Activated T-cell treated with anti-CD3 and anti-CD28 coated beads, Interleukin-2, amount 50 U/mL, for 72 hours (primary cell): ENCODE measurements around the gene FHIT. TPM values are rescaled to one million over a fixed set of nuclear protein-coding genes. Genes with fewer than 3 reads are reported as not detected.
A peak's percentile ranks its signal among the peaks of the same experiment; 100 is the strongest.
"Not testable (repeated sequence)": the region's sequence is repeated elsewhere in the genome, so short reads cannot be mapped to it uniquely, and the experiment has no call there.

ENCODE experiments used
- ATAC-seq, 2 donors: fragments of 150-1000 bp; cut with Tn5 transposase; replicated peaks in 1 of 2; 2 replicates each; pipeline ENCODE4 v1.10.0; 2021; ENCODE audit warnings: moderate library complexity in 2 of 2, mild to moderate bottlenecking in 1 of 2
- DNase-seq, 2 donors: peaks; one replicate each; pipeline ENCODE4 v3.0.0; 2021 to 2022; ENCODE audit warnings: mixed read lengths in 1 of 2
- H3K27ac Mint-ChIP-seq: one replicate; pipeline ENCODE4 v1.8.0; 2022; ENCODE audit warnings: mild to moderate bottlenecking, moderate library complexity, mixed read lengths
- H3K27me3 Mint-ChIP-seq: one replicate; pipeline ENCODE4 v1.8.0; 2022; ENCODE audit warnings: low read depth, mixed read lengths
- H3K36me3 Mint-ChIP-seq, 2 donors: one replicate each; pipeline ENCODE4 v1.8.0; 2022; ENCODE audit warnings: mixed read lengths in 2 of 2, mild to moderate bottlenecking in 1 of 2; ENCODE audit not compliant: insufficient read depth in 2 of 2
- H3K4me1 Mint-ChIP-seq: one replicate; pipeline ENCODE4 v1.8.0; 2022; ENCODE audit warnings: low read depth, mixed read lengths
- H3K4me3 Mint-ChIP-seq, 2 donors: one replicate each; pipeline ENCODE4 v1.8.0; 2022; ENCODE audit warnings: mild to moderate bottlenecking in 2 of 2, mixed read lengths in 2 of 2, moderate library complexity in 2 of 2
- H3K9me3 Mint-ChIP-seq, 2 donors: one replicate each; pipeline ENCODE4 v1.8.0; 2022; ENCODE audit warnings: mixed read lengths in 2 of 2
- total RNA-seq, 2 donors: library from RNA; stranded (reverse); gene quantifications; one replicate each; pipeline ENCODE4 v1.2.3, GENCODE V29; 2022

Gene FHIT
- total RNA-seq, 2 donors from 2014 or later: 48.2 to 54.9 TPM

GRCh38 chr3:59968513-59969045, 1282.7 kb downstream of the FHIT start:
- Mint-ChIP-seq H3K4me1 (peaks cover 15% of the 10 kb centered on the region), H3K27me3 (no peaks in the 10 kb centered on the region), H3K27ac (no peak overlapping the region)

DNA sequence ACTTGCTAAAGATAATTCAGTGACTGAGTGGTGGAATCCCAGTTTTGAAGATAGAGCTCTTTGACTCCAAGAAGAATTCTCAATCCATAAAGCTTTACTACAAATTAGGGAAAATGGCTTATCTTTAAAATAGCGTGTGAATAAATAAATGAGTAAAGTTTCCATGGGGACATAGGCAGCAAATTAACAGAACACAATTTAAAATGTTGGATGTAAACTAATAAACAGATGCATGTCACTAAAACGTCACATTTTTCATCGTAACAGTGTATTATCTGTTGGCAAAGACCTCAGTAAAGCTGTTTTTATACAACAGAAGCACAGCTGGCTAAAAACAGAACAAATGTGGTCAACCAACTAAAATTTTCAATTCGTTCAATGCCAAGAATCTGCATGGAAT, 1287.6 kb downstream of the FHIT start:
- Mint-ChIP-seq H3K27ac (no peak overlapping the region), H3K4me3 (no peak overlapping the region), H3K36me3 (peaks cover 16 to 22% of the 10 kb centered on the region in 2 donors), H3K4me1 (peaks cover 31% of the 10 kb centered on the region), H3K27me3 (no peaks in the 10 kb centered on the region), H3K9me3 (peaks cover 8 to 9% of the 10 kb centered on the region in 2 donors)
- ATAC-seq (no peak), DNase-seq (no peak)

More at GRCh38 chr3:59968513-59969045, 1282.7 kb downstream of the FHIT start:
- DNase-seq (no peak), ATAC-seq (no peak)
- peaks cover 11% of the 10 kb centered on the region in 2 donors for H3K36me3 Mint-ChIP-seq
- peaks cover 8% of the 10 kb centered on the region in 2 donors for H3K9me3 Mint-ChIP-seq
- no peak overlapping the region for H3K4me3 Mint-ChIP-seq

GRCh38 chr3:59957150-59957549, 1294.1 kb downstream of the FHIT start:
- DNase-seq (no peak), ATAC-seq (no peak)
- H3K27ac Mint-ChIP-seq: peak overlapping the region; percentile 1
- no peaks in the 10 kb centered on the region for H3K27me3 Mint-ChIP-seq
- H3K4me3 Mint-ChIP-seq: peak overlapping the region in 1 of 2 donors; percentile 34
- peaks cover 33 to 39% of the 10 kb centered on the region in 2 donors for H3K36me3 Mint-ChIP-seq
- peaks cover 64% of the 10 kb centered on the region for H3K4me1 Mint-ChIP-seq
- peaks cover 11 to 17% of the 10 kb centered on the region in 2 donors for H3K9me3 Mint-ChIP-seq

- Mint-ChIP-seq H3K27ac (no peak overlapping the region), H3K4me3 (no peak overlapping the region), H3K4me1 (peaks cover 44% of the 10 kb centered on the region), H3K9me3 (peaks cover 14 to 20% of the 10 kb centered on the region in 2 donors), H3K27me3 (no peaks in the 10 kb centered on the region), H3K36me3 (peaks cover 28 to 41% of the 10 kb centered on the region in 2 donors)
- ATAC-seq (peak; percentile 77 to 89), DNase-seq (no peak)
Observed at GRCh38 chr3:59953104-59953503, 1298.1 kb downstream of the FHIT start.

DNA sequence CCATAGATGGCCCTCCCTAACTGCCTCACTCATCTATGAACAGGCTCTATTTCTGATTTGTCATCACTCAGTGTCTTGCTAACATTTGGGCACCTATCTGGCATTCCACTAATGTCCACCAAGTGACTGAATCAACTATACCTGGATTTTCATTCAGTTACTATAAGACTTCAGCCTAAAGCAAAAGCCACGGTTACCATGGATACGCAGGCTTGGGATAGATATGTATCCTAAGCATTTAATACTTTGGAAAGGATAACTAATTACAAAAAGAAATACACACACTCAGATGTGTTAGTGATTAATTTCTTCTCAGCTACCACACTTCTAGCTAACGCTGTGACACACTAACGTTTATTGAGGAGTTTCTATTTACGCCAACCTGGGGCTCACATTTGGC, 1301.9 kb downstream of the FHIT start:
- Mint-ChIP-seq H3K27ac (peak overlapping the region; percentile 12), H3K36me3 (peaks cover 20 to 27% of the 10 kb centered on the region in 2 donors), H3K9me3 (peaks cover 8 to 14% of the 10 kb centered on the region in 2 donors), H3K4me3 (no peak overlapping the region), H3K27me3 (no peaks in the 10 kb centered on the region), H3K4me1 (peaks cover 30% of the 10 kb centered on the region)
- no peak for DNase-seq
- ATAC-seq: no peak

DNA sequence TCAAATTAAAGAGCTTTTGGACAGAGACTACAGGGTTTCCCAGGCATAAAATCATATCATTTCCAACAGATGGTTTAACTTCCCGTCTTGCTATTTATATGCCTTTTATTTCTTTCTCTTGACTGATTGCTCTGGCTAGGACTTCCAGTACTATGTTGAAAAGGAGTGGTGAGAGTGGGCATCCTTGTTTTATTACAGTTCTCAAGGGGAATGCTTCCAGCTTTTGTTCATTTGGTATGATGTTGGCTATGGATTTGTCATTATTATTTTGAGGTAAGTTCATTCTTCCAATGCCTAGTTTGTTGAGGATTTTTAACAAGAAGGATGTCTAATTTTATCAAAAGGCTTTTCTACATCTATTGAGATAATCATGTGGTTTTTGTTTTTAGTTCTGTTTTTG, 1304.9 kb downstream of the FHIT start:
- Mint-ChIP-seq H3K27me3 (no peaks in the 10 kb centered on the region), H3K36me3 (peaks cover 7 to 13% of the 10 kb centered on the region in 2 donors)

GRCh38 chr3:59940718-59941117, 1310.5 kb downstream of the FHIT start:
- no peaks in the 10 kb centered on the region for H3K9me3 Mint-ChIP-seq
- peaks cover 63% of the 10 kb centered on the region for H3K4me1 Mint-ChIP-seq
- no peaks in the 10 kb centered on the region for H3K36me3 Mint-ChIP-seq
- ATAC-seq (no peak), DNase-seq (no peak)
- H3K27ac Mint-ChIP-seq: no peak overlapping the region
- H3K27me3 Mint-ChIP-seq: no peaks in the 10 kb centered on the region
- peak overlapping the region; percentile 3 to 56 for H3K4me3 Mint-ChIP-seq

More for the DNA sequence above, 1304.9 kb downstream of the FHIT start:
- no peak overlapping the region for H3K27ac Mint-ChIP-seq
- peaks cover 17% of the 10 kb centered on the region for H3K4me1 Mint-ChIP-seq
- ATAC-seq: no peak
- H3K4me3 Mint-ChIP-seq: no peak overlapping the region
- DNase-seq: no peak
- H3K9me3 Mint-ChIP-seq: peaks cover 3 to 6% of the 10 kb centered on the region in 2 donors

DNA sequence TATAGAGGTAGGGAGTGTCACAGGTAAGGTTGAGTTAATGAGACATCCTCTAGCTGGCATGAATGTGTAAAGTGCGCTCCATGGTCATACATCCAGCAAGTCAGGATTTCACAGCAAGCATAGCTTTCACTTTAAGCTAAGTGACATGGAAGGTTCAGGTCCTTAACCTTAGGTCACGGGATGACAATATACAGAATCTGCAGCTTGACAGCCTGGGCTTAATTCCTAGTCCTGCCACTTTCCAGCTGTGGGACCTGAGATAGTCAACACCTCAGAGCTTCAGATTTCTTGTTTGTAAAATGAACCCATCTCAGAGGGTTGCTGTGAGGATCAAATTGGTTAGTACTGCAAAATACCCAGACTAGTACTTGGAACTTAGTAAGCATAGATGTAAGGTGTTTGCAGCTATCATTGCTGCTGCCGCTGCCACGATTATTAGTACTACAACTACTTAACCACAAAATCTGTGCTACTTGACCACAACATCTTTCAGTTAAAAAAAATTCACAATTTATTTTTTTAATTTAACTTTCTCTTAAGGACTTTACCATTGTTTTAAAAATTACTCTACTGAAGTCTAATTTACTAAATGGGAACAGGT, 1311.3 kb downstream of the FHIT start:
- no peak for ATAC-seq
- Mint-ChIP-seq H3K9me3 (no peaks in the 10 kb centered on the region), H3K4me1 (peaks cover 71% of the 10 kb centered on the region), H3K27me3 (no peaks in the 10 kb centered on the region), H3K36me3 (no peaks in the 10 kb centered on the region), H3K4me3 (no peak overlapping the region), H3K27ac (no peak overlapping the region)
- no peak for DNase-seq

- no peak overlapping the region for H3K27ac Mint-ChIP-seq
- H3K9me3 Mint-ChIP-seq: peaks cover 2 to 3% of the 10 kb centered on the region in 2 donors
- ATAC-seq (no peak), DNase-seq (no peak)
- peaks cover 78% of the 10 kb centered on the region for H3K4me1 Mint-ChIP-seq
- H3K36me3 Mint-ChIP-seq: peaks cover 0 to 6% of the 10 kb centered on the region in 2 donors
- no peaks in the 10 kb centered on the region for H3K27me3 Mint-ChIP-seq
- no peak overlapping the region for H3K4me3 Mint-ChIP-seq
Observed at GRCh38 chr3:59938828-59939227, 1312.4 kb downstream of the FHIT start.

- H3K27ac Mint-ChIP-seq: no peak overlapping the region
- no peaks in the 10 kb centered on the region for H3K27me3 Mint-ChIP-seq
- H3K4me1 Mint-ChIP-seq: peaks cover 85% of the 10 kb centered on the region
- no peak for ATAC-seq
- H3K4me3 Mint-ChIP-seq: no peak overlapping the region
- H3K9me3 Mint-ChIP-seq: peaks cover 2 to 6% of the 10 kb centered on the region in 2 donors
- H3K36me3 Mint-ChIP-seq: peaks cover 2 to 14% of the 10 kb centered on the region in 2 donors
- no peak for DNase-seq
Observed at GRCh38 chr3:59937201-59937600, 1314.1 kb downstream of the FHIT start.

DNA sequence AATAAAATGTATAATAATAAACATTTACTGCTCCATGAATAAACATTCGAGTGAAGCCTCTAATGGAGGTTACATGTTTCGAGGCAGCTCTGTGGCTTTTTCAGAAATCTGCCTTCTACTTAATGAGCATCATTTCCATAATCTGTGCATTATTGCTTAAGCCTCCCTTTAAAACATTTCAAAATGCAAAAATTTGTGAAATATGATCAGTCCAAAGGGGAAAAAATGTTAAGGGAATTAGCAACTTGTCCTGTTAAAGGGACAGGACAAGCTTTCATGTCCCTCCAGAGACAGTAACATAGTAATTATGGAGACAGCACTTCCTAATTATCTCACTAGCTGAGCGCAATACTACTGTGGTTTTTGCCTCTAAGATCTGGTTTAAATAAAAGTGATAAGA, 1314.8 kb downstream of the FHIT start:
- ATAC-seq (no peak), DNase-seq (no peak)
- no peaks in the 10 kb centered on the region for H3K27me3 Mint-ChIP-seq
- peaks cover 88% of the 10 kb centered on the region for H3K4me1 Mint-ChIP-seq
- H3K4me3 Mint-ChIP-seq: no peak overlapping the region
- no peak overlapping the region for H3K27ac Mint-ChIP-seq
- H3K9me3 Mint-ChIP-seq: peaks cover 2 to 6% of the 10 kb centered on the region in 2 donors
- H3K36me3 Mint-ChIP-seq: peaks cover 2 to 17% of the 10 kb centered on the region in 2 donors

DNA sequence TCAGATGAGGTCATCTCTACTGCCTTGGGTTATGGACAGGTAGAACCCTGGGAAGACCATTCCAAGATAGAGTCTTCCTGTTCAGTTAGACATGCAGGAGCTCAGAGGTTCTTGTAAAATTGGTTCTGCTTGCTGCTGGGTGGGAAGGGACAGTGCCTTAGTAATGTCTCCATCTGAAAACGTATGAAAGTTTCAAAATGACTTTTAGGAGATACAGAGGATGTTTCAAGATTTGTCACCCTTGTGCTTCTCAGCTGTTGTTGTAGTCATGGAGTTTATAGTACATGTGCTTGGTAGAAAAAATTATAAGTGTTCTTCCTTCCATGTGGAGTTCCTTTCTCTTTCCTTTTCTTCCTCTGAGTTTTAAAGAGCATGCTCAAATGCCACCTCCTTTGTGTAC, 1316.2 kb downstream of the FHIT start:
- H3K4me3 Mint-ChIP-seq: peak overlapping the region; percentile 45 to 60
- peaks cover 88% of the 10 kb centered on the region for H3K4me1 Mint-ChIP-seq
- no peaks in the 10 kb centered on the region for H3K27me3 Mint-ChIP-seq
- ATAC-seq (peak; percentile 99), DNase-seq (peak; percentile 36)
- H3K9me3 Mint-ChIP-seq: peaks cover 2 to 6% of the 10 kb centered on the region in 2 donors
- peaks cover 2 to 17% of the 10 kb centered on the region in 2 donors for H3K36me3 Mint-ChIP-seq
- H3K27ac Mint-ChIP-seq: peak overlapping the region; percentile 8

DNA sequence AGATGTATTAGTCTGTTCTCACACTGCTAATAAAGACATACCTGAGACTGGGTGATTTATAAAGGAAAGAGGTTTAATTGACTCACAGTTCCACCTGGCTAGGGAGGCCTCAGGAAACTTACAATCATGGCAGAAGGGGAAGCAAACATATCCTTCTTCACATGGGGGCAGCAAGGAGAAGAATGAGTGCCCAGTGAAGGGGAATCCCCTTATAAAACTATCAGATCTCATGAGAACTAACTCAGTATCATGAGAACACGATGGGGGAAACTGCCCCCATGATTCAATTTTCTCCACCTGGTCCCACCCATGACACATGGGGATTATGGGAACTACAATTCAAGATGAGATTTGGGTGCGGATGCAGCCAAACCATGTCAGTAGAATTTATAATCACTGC, 1316.7 kb downstream of the FHIT start:
- ATAC-seq: peak; percentile 10 to 35
- not testable (repeated sequence) for H3K27me3 Mint-ChIP-seq, H3K9me3 Mint-ChIP-seq, DNase-seq
- peak overlapping the region; percentile 45 to 60 for H3K4me3 Mint-ChIP-seq
- peak overlapping the region; percentile 18 for H3K27ac Mint-ChIP-seq
- H3K36me3 Mint-ChIP-seq: peaks cover 2 to 17% of the 10 kb centered on the region in 2 donors
- peaks cover 88% of the 10 kb centered on the region for H3K4me1 Mint-ChIP-seq
